Adrenal gland (tissue), 5 donors: Measurements from ENCODE around the gene KLF9.

Experiments
- CTCF ChIP-seq, 6 experiments: fragments of 450-650 bp in 4 of 6; fragments of 200-600 bp in 2 of 6; sonication (generic) in 1 of 6; IDR thresholded peaks; 1 replicate in 5 of 6; 2 replicates in 1 of 6; pipeline versions ENCODE4 v1.5.1 to v1.8.0; 2016 to 2021; ENCODE audit warnings: antibody characterized with exemption in 6 of 6, mild to moderate bottlenecking in 2 of 6, moderate library complexity in 1 of 6
- POLR2A ChIP-seq, 2 donors: fragments of 450-650 bp; IDR thresholded peaks; one replicate each; pipeline ENCODE4 v1.6.1; 2017; ENCODE audit warnings: antibody characterized with exemption in 2 of 2, mild to moderate bottlenecking in 2 of 2, moderate library complexity in 1 of 2
- donor health status: DM: no; HTN: no; CAD: no.

GRCh38 chr9:70408393-70409040 lies 5.9 kb downstream of the KLF9 start:
- TF ChIP-seq CTCF (IDR thresholded peaks at IDR 0.05) (no peak), POLR2A (IDR thresholded peaks at IDR 0.05) (peak in 1 of 2 donors; percentile 25)
